ENCODE measurements around the gene ZNF474.

The ZNF474 gene

GRCh38 chr5:122170620-122171019 lies 41.3 kb downstream of the ZNF474 start:
- Histone ChIP-seq H3K4me3 (replicated peaks; ENCODE audit: insufficient read depth, low read length) (no peak overlapping the region), H3K27me3 (ENCODE audit: insufficient read depth, poor library complexity, severe bottlenecking) (no peaks in the 10 kb centered on the region), H3K27ac (replicated peaks) (no peak overlapping the region)
- no peak for DNase-seq (ENCODE audit: low read depth in 1 of 2, low spot score in 1 of 2)
- TF ChIP-seq SPI1 (IDR thresholded peaks at IDR 0.05; ENCODE audit: borderline replicate concordance, low read depth) (no peak), GABPA (IDR thresholded peaks at IDR 0.05; ENCODE audit: low read depth) (no peak), POLR2AphosphoS5 (IDR thresholded peaks at IDR 0.05; ENCODE audit: low read depth) (no peak)
- TF ChIP-seq, protein P1, sequence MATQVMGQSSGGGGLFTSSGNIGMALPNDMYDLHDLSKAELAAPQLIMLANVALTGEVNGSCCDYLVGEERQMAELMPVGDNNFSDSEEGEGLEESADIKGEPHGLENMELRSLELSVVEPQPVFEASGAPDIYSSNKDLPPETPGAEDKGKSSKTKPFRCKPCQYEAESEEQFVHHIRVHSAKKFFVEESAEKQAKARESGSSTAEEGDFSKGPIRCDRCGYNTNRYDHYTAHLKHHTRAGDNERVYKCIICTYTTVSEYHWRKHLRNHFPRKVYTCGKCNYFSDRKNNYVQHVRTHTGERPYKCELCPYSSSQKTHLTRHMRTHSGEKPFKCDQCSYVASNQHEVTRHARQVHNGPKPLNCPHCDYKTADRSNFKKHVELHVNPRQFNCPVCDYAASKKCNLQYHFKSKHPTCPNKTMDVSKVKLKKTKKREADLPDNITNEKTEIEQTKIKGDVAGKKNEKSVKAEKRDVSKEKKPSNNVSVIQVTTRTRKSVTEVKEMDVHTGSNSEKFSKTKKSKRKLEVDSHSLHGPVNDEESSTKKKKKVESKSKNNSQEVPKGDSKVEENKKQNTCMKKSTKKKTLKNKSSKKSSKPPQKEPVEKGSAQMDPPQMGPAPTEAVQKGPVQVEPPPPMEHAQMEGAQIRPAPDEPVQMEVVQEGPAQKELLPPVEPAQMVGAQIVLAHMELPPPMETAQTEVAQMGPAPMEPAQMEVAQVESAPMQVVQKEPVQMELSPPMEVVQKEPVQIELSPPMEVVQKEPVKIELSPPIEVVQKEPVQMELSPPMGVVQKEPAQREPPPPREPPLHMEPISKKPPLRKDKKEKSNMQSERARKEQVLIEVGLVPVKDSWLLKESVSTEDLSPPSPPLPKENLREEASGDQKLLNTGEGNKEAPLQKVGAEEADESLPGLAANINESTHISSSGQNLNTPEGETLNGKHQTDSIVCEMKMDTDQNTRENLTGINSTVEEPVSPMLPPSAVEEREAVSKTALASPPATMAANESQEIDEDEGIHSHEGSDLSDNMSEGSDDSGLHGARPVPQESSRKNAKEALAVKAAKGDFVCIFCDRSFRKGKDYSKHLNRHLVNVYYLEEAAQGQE (IDR thresholded peaks at IDR 0.05; ENCODE audit: insufficient replicate concordance, low read depth): no peak

DNA sequence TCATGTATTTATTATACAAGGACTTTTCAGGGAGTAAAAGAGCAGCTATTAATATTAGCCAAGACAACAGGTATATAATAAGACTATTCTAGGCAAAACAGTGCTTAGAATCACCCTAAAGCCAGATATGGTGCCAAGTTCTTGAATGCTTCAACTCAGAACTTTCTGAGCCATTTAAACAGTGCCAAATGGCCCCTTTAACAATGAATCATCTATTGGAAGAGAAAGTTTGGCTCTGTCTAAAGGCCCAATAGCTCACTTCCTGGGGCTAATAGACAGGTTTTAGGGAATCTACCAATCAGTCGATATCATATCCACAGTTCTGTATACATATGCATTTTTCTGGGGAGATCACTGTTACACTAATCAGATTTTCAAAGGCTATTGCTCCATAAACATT lies 42.9 kb downstream of the ZNF474 start:
- Histone ChIP-seq H3K27me3 (ENCODE audit: insufficient read depth, poor library complexity, severe bottlenecking) (no peaks in the 10 kb centered on the region), H3K4me3 (replicated peaks; ENCODE audit: insufficient read depth, low read length) (no peak overlapping the region), H3K27ac (replicated peaks) (no peak overlapping the region)
- no peak for DNase-seq (ENCODE audit: low read depth in 1 of 2, low spot score in 1 of 2)
- no peak for TF ChIP-seq POLR2AphosphoS5 (IDR thresholded peaks at IDR 0.05; ENCODE audit: low read depth)
- TF ChIP-seq SPI1 (IDR thresholded peaks at IDR 0.05; ENCODE audit: borderline replicate concordance, low read depth): no peak
- TF ChIP-seq, protein P1 (IDR thresholded peaks at IDR 0.05; ENCODE audit: insufficient replicate concordance, low read depth): no peak
- TF ChIP-seq CTCF (IDR thresholded peaks at IDR 0.05; ENCODE audit: insufficient read depth, low read length): no peak
- no peak for TF ChIP-seq GABPA (IDR thresholded peaks at IDR 0.05; ENCODE audit: low read depth)

DNA sequence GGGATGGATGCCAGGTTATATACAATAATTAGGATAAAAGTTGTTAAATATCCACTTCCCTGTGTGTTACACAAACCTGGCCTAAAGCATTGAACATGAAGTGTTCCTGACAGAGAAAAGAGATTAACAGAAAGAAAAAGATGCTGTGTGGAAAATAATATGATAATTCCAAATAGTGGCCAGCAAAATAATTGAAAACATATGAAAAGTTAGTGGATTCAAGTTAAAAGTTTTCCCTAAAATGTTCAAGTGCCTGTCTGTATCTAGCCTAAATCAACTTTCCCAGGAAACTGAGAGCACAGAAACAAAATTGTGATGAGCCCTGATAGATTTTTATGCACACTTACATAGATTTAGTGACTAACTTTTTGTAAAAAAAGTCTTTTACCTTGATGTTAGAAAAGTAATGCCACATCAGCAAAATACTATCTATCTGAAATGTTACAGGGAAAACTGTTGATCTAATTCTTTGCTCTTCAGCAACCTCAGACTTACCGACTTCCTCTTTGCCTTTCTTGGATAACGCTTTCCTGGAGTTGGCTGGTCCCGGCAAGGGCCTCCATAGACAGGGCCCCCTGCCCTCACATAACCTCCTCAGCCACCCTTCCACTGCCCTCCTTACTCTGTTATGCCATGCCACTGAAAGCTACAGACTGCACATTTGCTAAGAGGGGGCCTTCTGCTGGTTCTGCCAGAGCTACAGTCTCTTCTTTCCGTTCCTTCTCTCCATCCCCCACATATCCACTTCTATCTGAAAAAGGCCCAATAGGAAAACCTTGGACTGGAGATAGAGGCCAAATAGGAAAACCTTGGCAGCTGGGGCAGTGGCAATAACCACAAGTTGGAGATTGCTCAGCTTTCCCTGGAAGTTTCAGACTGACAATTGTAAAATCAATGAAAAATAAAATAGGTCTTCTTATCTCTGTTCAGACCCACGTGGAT lies 44.4 kb downstream of the ZNF474 start:
- Histone ChIP-seq H3K27ac (replicated peaks) (no peak overlapping the region), H3K27me3 (ENCODE audit: insufficient read depth, poor library complexity, severe bottlenecking) (no peaks in the 10 kb centered on the region), H3K4me3 (replicated peaks; ENCODE audit: insufficient read depth, low read length) (no peak overlapping the region)
- TF ChIP-seq SPI1 (IDR thresholded peaks at IDR 0.05; ENCODE audit: borderline replicate concordance, low read depth) (peak; percentile 5; the same call in 1 of the 2 replicates), POLR2AphosphoS5 (IDR thresholded peaks at IDR 0.05; ENCODE audit: low read depth) (no peak)
- no peak for DNase-seq (ENCODE audit: low read depth in 1 of 2, low spot score in 1 of 2)

- TF ChIP-seq POLR2AphosphoS5 (IDR thresholded peaks at IDR 0.05; ENCODE audit: low read depth) (no peak), GABPA (IDR thresholded peaks at IDR 0.05; ENCODE audit: low read depth) (no peak), SPI1 (IDR thresholded peaks at IDR 0.05; ENCODE audit: borderline replicate concordance, low read depth) (no peak), CTCF (IDR thresholded peaks at IDR 0.05; ENCODE audit: insufficient read depth, low read length) (no peak)
- TF ChIP-seq, protein P1 (IDR thresholded peaks at IDR 0.05; ENCODE audit: insufficient replicate concordance, low read depth): no peak
- DNase-seq (ENCODE audit: low read depth in 1 of 2, low spot score in 1 of 2): no peak
- H3K27ac ChIP-seq (replicated peaks): no peak overlapping the region
- no peak overlapping the region for H3K4me3 ChIP-seq (replicated peaks; ENCODE audit: insufficient read depth, low read length)
- no peaks in the 10 kb centered on the region for H3K27me3 ChIP-seq (ENCODE audit: insufficient read depth, poor library complexity, severe bottlenecking)
Measured at GRCh38 chr5:122175091-122175490, 45.7 kb downstream of the ZNF474 start.
